DMS 273 (cell line): ENCODE measurements around the gene PSMB5.

ENCODE experiments used
- DNase-seq: peaks from one replicate; lab custom pipeline; 2025; ENCODE audit not compliant: unreplicated experiment; lab: John Stamatoyannopoulos, UW

The PSMB5 gene

DNA sequence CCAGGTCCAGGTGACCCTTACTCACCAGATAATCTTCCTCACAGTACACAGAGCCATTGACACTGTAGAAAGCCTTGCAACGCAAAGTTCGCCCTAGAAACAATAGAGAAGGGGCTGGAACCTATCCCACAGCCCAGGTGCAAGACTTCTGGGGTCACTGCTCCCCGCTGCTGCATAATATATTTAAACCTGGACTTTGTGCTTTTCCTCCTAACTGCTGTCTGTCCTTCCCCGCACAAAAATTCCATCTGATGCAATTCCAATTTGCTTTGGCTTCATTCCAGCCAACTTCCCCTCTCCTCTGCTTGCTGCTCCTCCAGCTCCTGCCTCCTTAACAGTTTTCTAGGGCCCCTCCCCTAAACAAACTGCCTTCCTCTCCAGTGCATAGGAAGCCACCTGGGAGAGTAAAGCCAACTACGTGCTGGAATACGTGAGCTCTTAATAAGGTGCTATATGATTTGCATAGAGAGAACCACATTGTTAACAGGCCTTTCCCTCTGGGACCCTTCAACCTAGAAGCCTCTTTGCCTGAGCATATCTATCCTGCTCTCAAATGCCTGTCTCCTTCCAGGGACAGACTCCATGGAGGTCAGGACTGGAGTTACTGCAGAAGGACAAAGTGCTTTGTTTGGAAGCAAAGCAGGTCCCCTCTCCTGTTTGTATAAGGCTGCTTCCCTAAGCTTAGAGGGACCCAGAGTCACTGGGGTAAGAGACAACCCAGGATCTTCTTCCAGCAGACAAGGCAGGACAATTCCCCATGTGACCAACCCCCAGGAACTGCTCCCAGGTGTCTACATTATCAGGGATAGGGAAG is 57.9 kb downstream of the PSMB5 start:
- DNase-seq = peak; percentile 66
